ENCODE data around the gene UBASH3B.

Gene UBASH3B

GRCh38 chr11:122755409-122755808 lies 99.9 kb downstream of the UBASH3B start:
- DNase-seq (ENCODE audit: low read depth in 2 of 2) = no peak

- no peak for DNase-seq (ENCODE audit: low read depth in 2 of 2)
These were observed 100.4 kb downstream of the UBASH3B start for GRCh38 chr11:122755941-122756340.

- DNase-seq (ENCODE audit: low read depth in 2 of 2) = no peak
These were observed 100.9 kb downstream of the UBASH3B start for GRCh38 chr11:122756417-122756816.

GRCh38 chr11:122757201-122757600 lies 101.7 kb downstream of the UBASH3B start:
- DNase-seq (ENCODE audit: low read depth in 2 of 2) = no peak

- no peak for DNase-seq (ENCODE audit: low read depth in 2 of 2)
These were observed 102.8 kb downstream of the UBASH3B start for GRCh38 chr11:122758339-122758738.

- no peak for DNase-seq (ENCODE audit: low read depth in 2 of 2)
These were observed 103.5 kb downstream of the UBASH3B start for GRCh38 chr11:122758974-122759373.

- DNase-seq (ENCODE audit: low read depth in 2 of 2) = no peak
These were observed 107.6 kb downstream of the UBASH3B start for GRCh38 chr11:122763108-122763507.

- DNase-seq (ENCODE audit: low read depth in 2 of 2) = no peak
These were observed 109.0 kb downstream of the UBASH3B start for GRCh38 chr11:122764371-122765090.

- no peak for DNase-seq (ENCODE audit: low read depth in 2 of 2)
These were observed 110.1 kb downstream of the UBASH3B start for GRCh38 chr11:122765487-122766131.

GRCh38 chr11:122769126-122769780 lies 113.7 kb downstream of the UBASH3B start:
- DNase-seq (ENCODE audit: low read depth in 2 of 2) = no peak

GRCh38 chr11:122772945-122773344 lies 117.4 kb downstream of the UBASH3B start:
- no peak for DNase-seq (ENCODE audit: low read depth in 2 of 2)

GRCh38 chr11:122773781-122774266 lies 118.3 kb downstream of the UBASH3B start:
- DNase-seq (ENCODE audit: low read depth in 2 of 2) = no peak

GRCh38 chr11:122775675-122776271 lies 120.3 kb downstream of the UBASH3B start:
- DNase-seq (ENCODE audit: low read depth in 2 of 2) = no peak

- no peak for DNase-seq (ENCODE audit: low read depth in 2 of 2)
These were observed 121.0 kb downstream of the UBASH3B start for GRCh38 chr11:122776546-122776945.

- no peak for DNase-seq (ENCODE audit: low read depth in 2 of 2)
These were observed 121.8 kb downstream of the UBASH3B start for GRCh38 chr11:122777343-122777742.

GRCh38 chr11:122778148-122778547 lies 122.6 kb downstream of the UBASH3B start:
- no peak for DNase-seq (ENCODE audit: low read depth in 2 of 2)

- DNase-seq (ENCODE audit: low read depth in 2 of 2) = peak in 1 of 2 experiments; percentile 26
These were observed 123.6 kb downstream of the UBASH3B start for GRCh38 chr11:122779047-122779629.

- DNase-seq (ENCODE audit: low read depth in 2 of 2) = no peak
These were observed 124.9 kb downstream of the UBASH3B start for GRCh38 chr11:122780296-122780949.

GRCh38 chr11:122781378-122782195 lies 126.1 kb downstream of the UBASH3B start:
- peak; percentile 77 to 78 for DNase-seq (ENCODE audit: low read depth in 2 of 2)

- no peak for DNase-seq (ENCODE audit: low read depth in 2 of 2)
These were observed 126.7 kb downstream of the UBASH3B start for GRCh38 chr11:122782222-122782621.
